ENCODE measurements around the gene PKIG. TPM values are rescaled to one million over a fixed set of nuclear protein-coding genes. Genes with fewer than 3 reads are reported as not detected.

PKIG gene
- total RNA-seq, 2 donors from 2014 or later, result 125 to 186 TPM

- H3K27me3 ChIP-seq (replicated peaks; ENCODE audit: insufficient read depth), result no peaks in the 10 kb centered on the region
- H3K4me1 ChIP-seq (ENCODE audit: control insufficient read depth in 1 of 2, low read depth in 2 of 2), result peaks cover 60 to 67% of the 10 kb centered on the region in 2 donors
- TF ChIP-seq, protein P1, sequence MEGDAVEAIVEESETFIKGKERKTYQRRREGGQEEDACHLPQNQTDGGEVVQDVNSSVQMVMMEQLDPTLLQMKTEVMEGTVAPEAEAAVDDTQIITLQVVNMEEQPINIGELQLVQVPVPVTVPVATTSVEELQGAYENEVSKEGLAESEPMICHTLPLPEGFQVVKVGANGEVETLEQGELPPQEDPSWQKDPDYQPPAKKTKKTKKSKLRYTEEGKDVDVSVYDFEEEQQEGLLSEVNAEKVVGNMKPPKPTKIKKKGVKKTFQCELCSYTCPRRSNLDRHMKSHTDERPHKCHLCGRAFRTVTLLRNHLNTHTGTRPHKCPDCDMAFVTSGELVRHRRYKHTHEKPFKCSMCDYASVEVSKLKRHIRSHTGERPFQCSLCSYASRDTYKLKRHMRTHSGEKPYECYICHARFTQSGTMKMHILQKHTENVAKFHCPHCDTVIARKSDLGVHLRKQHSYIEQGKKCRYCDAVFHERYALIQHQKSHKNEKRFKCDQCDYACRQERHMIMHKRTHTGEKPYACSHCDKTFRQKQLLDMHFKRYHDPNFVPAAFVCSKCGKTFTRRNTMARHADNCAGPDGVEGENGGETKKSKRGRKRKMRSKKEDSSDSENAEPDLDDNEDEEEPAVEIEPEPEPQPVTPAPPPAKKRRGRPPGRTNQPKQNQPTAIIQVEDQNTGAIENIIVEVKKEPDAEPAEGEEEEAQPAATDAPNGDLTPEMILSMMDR (IDR thresholded peaks at IDR 0.05), result no peak
- H3K27ac ChIP-seq, result peak overlapping the region; percentile 91 to 96
- no peaks in the 10 kb centered on the region for H3K36me3 ChIP-seq
- peak overlapping the region; percentile 45 for H3K4me3 ChIP-seq
- DNase-seq (ENCODE audit: low spot score), result no peak
- H3K9me3 ChIP-seq, result no peaks in the 10 kb centered on the region
- ATAC-seq (ENCODE audit: insufficient number of reproducible peaks, low FRiP score, low read depth), result no peak
Measured at GRCh38 chr20:44601236-44601671, 18.9 kb downstream of the PKIG start.

GRCh38 chr20:44601801-44602204 is 19.4 kb downstream of the PKIG start:
- Histone ChIP-seq H3K36me3 (no peaks in the 10 kb centered on the region), H3K27ac (peak overlapping the region; percentile 91 to 96), H3K27me3 (replicated peaks; ENCODE audit: insufficient read depth) (no peaks in the 10 kb centered on the region), H3K9me3 (no peaks in the 10 kb centered on the region), H3K4me3 (no peak overlapping the region), H3K4me1 (ENCODE audit: control insufficient read depth in 1 of 2, low read depth in 2 of 2) (peaks cover 60 to 66% of the 10 kb centered on the region in 2 donors)
- DNase-seq (ENCODE audit: low spot score), result peak; percentile 66
- peak; percentile 87 for ATAC-seq (ENCODE audit: insufficient number of reproducible peaks, low FRiP score, low read depth)
- TF ChIP-seq, protein P1 (IDR thresholded peaks at IDR 0.05), result no peak

- Histone ChIP-seq H3K27ac (peak overlapping the region; percentile 6 to 39), H3K36me3 (no peaks in the 10 kb centered on the region), H3K4me1 (ENCODE audit: control insufficient read depth in 1 of 2, low read depth in 2 of 2) (peaks cover 47 to 50% of the 10 kb centered on the region in 2 donors), H3K27me3 (replicated peaks; ENCODE audit: insufficient read depth) (no peaks in the 10 kb centered on the region), H3K4me3 (no peak overlapping the region), H3K9me3 (no peaks in the 10 kb centered on the region)
- DNase-seq (ENCODE audit: low spot score) (no peak), ATAC-seq (ENCODE audit: insufficient number of reproducible peaks, low FRiP score, low read depth) (no peak)
- TF ChIP-seq, protein P1 (IDR thresholded peaks at IDR 0.05), result no peak
Measured at GRCh38 chr20:44603327-44603726, 20.9 kb downstream of the PKIG start.

DNA sequence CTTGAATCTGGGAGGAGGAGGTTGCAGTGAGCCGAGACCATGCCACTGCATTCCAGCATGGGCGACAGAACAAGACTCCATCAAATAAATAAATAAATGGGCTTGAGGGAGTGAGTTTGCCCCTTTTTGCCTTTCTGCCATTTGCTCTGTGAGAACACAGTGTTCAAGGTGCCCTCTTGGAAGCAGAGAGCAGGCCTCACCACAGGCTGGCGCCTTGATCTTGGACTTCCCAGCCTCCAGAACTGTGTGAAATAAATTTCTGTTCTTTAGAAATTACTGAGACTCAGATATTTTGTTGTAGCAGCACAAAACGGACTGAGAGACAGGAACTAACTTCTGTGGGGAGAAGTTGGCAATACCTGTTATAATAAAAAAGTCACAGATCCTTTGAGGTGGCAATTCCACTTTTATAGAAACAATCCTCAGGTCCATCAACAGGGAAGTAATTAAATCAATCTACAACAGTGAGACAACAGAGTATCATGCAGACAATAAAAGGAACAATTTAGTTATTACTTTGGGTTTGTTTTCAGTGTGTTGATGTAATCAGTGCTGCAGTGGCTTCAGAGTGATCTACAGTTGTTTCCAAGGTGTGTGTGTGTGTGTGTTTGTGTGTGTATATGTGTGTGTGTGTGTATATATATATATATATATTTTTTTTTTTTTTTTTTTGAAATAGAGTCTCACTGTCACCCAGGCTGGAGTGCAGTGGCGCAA is 24.5 kb downstream of the PKIG start:
- Histone ChIP-seq H3K27me3 (replicated peaks; ENCODE audit: insufficient read depth) (no peaks in the 10 kb centered on the region), H3K4me1 (ENCODE audit: control insufficient read depth in 1 of 2, low read depth in 2 of 2) (peaks cover 22 to 39% of the 10 kb centered on the region in 2 donors), H3K9me3 (no peaks in the 10 kb centered on the region), H3K27ac (no peak overlapping the region), H3K4me3 (no peak overlapping the region), H3K36me3 (no peaks in the 10 kb centered on the region)
- no peak for DNase-seq (ENCODE audit: low spot score)
- TF ChIP-seq, protein P1 (IDR thresholded peaks at IDR 0.05), result no peak
- no peak for ATAC-seq (ENCODE audit: insufficient number of reproducible peaks, low FRiP score, low read depth)

DNA sequence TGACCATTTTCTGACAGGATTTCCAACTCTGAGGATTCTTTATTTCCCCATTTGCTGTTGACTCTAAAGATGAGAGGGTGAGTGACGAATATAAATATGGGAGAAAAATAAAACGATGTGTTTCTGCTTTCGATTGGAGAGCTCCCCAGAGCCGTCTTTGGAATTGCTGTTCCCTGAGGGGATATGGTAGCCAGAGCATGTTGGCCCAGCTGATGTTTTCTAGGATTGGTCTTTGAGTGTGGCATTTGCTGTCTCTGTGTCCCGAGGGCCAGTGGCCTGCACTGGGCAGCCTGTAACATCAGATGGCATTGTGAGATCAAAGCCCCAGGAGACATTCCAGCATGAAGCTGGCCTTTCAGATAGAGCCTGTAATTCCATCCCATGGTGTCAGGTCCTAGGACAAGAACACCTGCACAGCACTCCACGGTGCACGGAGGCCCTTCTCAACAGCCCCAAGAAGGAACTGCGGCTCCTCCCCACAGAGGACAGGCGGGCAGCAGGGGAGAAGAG is 26.7 kb downstream of the PKIG start:
- no peaks in the 10 kb centered on the region for H3K36me3 ChIP-seq
- TF ChIP-seq, protein P1 (IDR thresholded peaks at IDR 0.05), result no peak
- no peaks in the 10 kb centered on the region for H3K9me3 ChIP-seq
- H3K4me1 ChIP-seq (ENCODE audit: control insufficient read depth in 1 of 2, low read depth in 2 of 2), result peaks cover 10 to 40% of the 10 kb centered on the region in 2 donors
- peak overlapping the region; percentile 61 for H3K4me3 ChIP-seq
- no peaks in the 10 kb centered on the region for H3K27me3 ChIP-seq (replicated peaks; ENCODE audit: insufficient read depth)
- DNase-seq (ENCODE audit: low spot score) (no peak), ATAC-seq (ENCODE audit: insufficient number of reproducible peaks, low FRiP score, low read depth) (no peak)
- H3K27ac ChIP-seq, result peak overlapping the region; percentile 75 to 79

Data from thoracic aorta (tissue), 2 donors.